ENCODE data around the gene ARHGEF16.

- no peak for TF ChIP-seq EZH2 (IDR thresholded peaks at IDR 0.05; ENCODE audit: insufficient read depth, low read length)
- TF ChIP-seq, protein P1, sequence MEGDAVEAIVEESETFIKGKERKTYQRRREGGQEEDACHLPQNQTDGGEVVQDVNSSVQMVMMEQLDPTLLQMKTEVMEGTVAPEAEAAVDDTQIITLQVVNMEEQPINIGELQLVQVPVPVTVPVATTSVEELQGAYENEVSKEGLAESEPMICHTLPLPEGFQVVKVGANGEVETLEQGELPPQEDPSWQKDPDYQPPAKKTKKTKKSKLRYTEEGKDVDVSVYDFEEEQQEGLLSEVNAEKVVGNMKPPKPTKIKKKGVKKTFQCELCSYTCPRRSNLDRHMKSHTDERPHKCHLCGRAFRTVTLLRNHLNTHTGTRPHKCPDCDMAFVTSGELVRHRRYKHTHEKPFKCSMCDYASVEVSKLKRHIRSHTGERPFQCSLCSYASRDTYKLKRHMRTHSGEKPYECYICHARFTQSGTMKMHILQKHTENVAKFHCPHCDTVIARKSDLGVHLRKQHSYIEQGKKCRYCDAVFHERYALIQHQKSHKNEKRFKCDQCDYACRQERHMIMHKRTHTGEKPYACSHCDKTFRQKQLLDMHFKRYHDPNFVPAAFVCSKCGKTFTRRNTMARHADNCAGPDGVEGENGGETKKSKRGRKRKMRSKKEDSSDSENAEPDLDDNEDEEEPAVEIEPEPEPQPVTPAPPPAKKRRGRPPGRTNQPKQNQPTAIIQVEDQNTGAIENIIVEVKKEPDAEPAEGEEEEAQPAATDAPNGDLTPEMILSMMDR (IDR thresholded peaks at IDR 0.05; ENCODE audit: insufficient read depth, low read depth, low read length), result no peak
These were observed 18.4 kb downstream of the ARHGEF16 start for GRCh38 chr1:3472906-3473305.
